B cell (primary cell): Measurements from ENCODE around the gene TOM1L2. TPM values are rescaled to one million over a fixed set of nuclear protein-coding genes. Genes with fewer than 3 reads are reported as not detected.

ENCODE experiments used
- ATAC-seq: fragments of 200-7000 bp; cut with Tn5 transposase; one replicate; pipeline ENCODE4 v1.10.0; 2021; ENCODE audit warnings: low read depth, mild to moderate bottlenecking, moderate number of reproducible peaks, moderate library complexity
- CTCF ChIA-PET: fragments of 350-600 bp; sonication (Branson Sonifier 250); formaldehyde crosslinking; loops from one replicate; lab custom pipeline; 2021; ENCODE audit warnings: antibody characterized with exemption, inconsistent platforms; lab: Charles Lee
- POLR2A ChIA-PET: fragments of 350-600 bp; sonication (Branson Sonifier 250); formaldehyde crosslinking; loops from one replicate; lab custom pipeline; 2021; ENCODE audit warnings: antibody characterized with exemption; lab: Charles Lee
- DNase-seq: peaks from one replicate; pipeline ENCODE4 v3.0.0; 2013
- H2AFZ ChIP-seq: 2 replicates; pipeline ENCODE4 v1.6.1; 2012; ENCODE audit warnings: mild to moderate bottlenecking, low read depth, low read length; ENCODE audit not compliant: insufficient read depth, poor library complexity, severe bottlenecking
- H3K27ac ChIP-seq, 2 donors: 1 replicate in 1 of 2; 2 replicates in 1 of 2; pipeline ENCODE4 v1.5.1; 2012 to 2013; ENCODE audit warnings: low read length in 2 of 2, mild to moderate bottlenecking in 2 of 2, moderate library complexity in 1 of 2
- H3K27me3 ChIP-seq, 4 experiments: fragments of 200-600 bp in 1 of 4; sonication (generic) in 1 of 4; replicated peaks in 1 of 4; 1 replicate in 2 of 4; 2 replicates in 2 of 4; pipeline versions ENCODE4 v1.6.1 to v1.7.0; 2013 to 2016; ENCODE audit warnings: low read length in 3 of 4, mild to moderate bottlenecking in 2 of 4, mixed read lengths in 1 of 4, moderate library complexity in 1 of 4; ENCODE audit not compliant: insufficient read depth in 4 of 4, control insufficient read depth in 3 of 4; ENCODE audit errors: control extremely low read depth in 1 of 4
- H3K36me3 ChIP-seq, 2 experiments: replicated peaks in 1 of 2; 1 replicate in 1 of 2; 2 replicates in 1 of 2; pipeline versions ENCODE4 v1.6.1 to v1.7.1; 2013; ENCODE audit warnings: low read length in 1 of 2; ENCODE audit not compliant: insufficient read depth in 2 of 2, control insufficient read depth in 1 of 2; ENCODE audit errors: control extremely low read depth in 1 of 2, extremely low read depth in 1 of 2
- H3K4me1 ChIP-seq, 2 donors: fragments of 200-600 bp in 1 of 2; sonication (generic) in 1 of 2; 1 replicate in 1 of 2; 2 replicates in 1 of 2; pipeline versions ENCODE4 v1.5.1 to v1.6.1; 2013 to 2017; ENCODE audit warnings: low read length in 2 of 2; ENCODE audit not compliant: control insufficient read depth in 2 of 2, insufficient read depth in 2 of 2
- H3K4me2 ChIP-seq: replicated peaks from 2 replicates; pipeline ENCODE3; 2012; ENCODE audit warnings: mild to moderate bottlenecking, low read depth, low read length; ENCODE audit not compliant: poor library complexity, severe bottlenecking
- H3K4me3 ChIP-seq, 5 experiments: fragments of 200-600 bp in 1 of 5; sonication (generic) in 1 of 5; 1 replicate in 3 of 5; 2 replicates in 2 of 5; pipeline versions ENCODE4 v1.5.1 to v1.7.0; 2011 to 2016; ENCODE audit warnings: low read length in 4 of 5, mild to moderate bottlenecking in 4 of 5, low read depth in 2 of 5, control low read depth in 1 of 5, moderate library complexity in 1 of 5; ENCODE audit not compliant: insufficient read depth in 1 of 5; ENCODE audit errors: control extremely low read depth in 1 of 5, extremely low read depth in 1 of 5
- H3K79me2 ChIP-seq: fragments of 200-600 bp; sonication (generic); one replicate; pipeline ENCODE4 v1.6.0; 2016; ENCODE audit warnings: low read length; ENCODE audit not compliant: control insufficient read depth, insufficient read depth
- H3K9ac ChIP-seq: fragments of 200-600 bp; sonication (generic); 2 replicates; pipeline ENCODE4 v1.6.1; 2017; ENCODE audit warnings: mild to moderate bottlenecking, low read length, moderate library complexity
- H3K9me3 ChIP-seq, 3 donors: one replicate each; pipeline versions ENCODE4 v1.6.1 to v1.7.1; 2013; ENCODE audit warnings: low read length in 2 of 3; ENCODE audit not compliant: control insufficient read depth in 2 of 3, insufficient read depth in 1 of 3; ENCODE audit errors: control extremely low read depth in 1 of 3
- H4K20me1 ChIP-seq: 2 replicates; pipeline ENCODE4 v1.6.0; 2012; ENCODE audit warnings: mild to moderate bottlenecking, low read length; ENCODE audit not compliant: insufficient read depth, control insufficient read depth, poor library complexity, severe bottlenecking
- H3K27ac Mint-ChIP-seq: one replicate; pipeline ENCODE4 v1.8.0; 2021; ENCODE audit warnings: mixed read lengths
- H3K27me3 Mint-ChIP-seq: one replicate; pipeline ENCODE4 v1.8.0; 2021; ENCODE audit warnings: mixed read lengths
- H3K4me1 Mint-ChIP-seq: one replicate; pipeline ENCODE4 v1.8.0; 2021; ENCODE audit warnings: mixed read lengths
- H3K4me3 Mint-ChIP-seq: one replicate; pipeline ENCODE4 v1.8.0; 2021; ENCODE audit warnings: mixed read lengths
- H3K9me3 Mint-ChIP-seq: one replicate; pipeline ENCODE4 v1.8.0; 2022; ENCODE audit warnings: mixed read lengths; ENCODE audit not compliant: insufficient read depth
- CTCF ChIP-seq: fragments of 200-600 bp; IDR thresholded peaks from one replicate; pipeline ENCODE4 v1.8.0; 2022; ENCODE audit warnings: antibody characterized with exemption, mild to moderate bottlenecking
- EZH2 ChIP-seq: IDR thresholded peaks from 2 replicates; pipeline ENCODE4 v1.6.1; 2012; ENCODE audit warnings: borderline replicate concordance, low read depth, mild to moderate bottlenecking, moderate library complexity, low read length; ENCODE audit not compliant: insufficient read depth, poor library complexity, severe bottlenecking
- WGBS: methylation state at CpG from one replicate; pipeline ENCODE4 v1.1.5; 2013; ENCODE audit warnings: missing lambda C conversion rate; ENCODE audit not compliant: insufficient coverage; 5-methylcytosine and 5-hydroxymethylcytosine counted together
- intact Hi-C: fragments of 100-400 bp; cut with micrococcal nuclease; formaldehyde crosslinking; loops from one replicate; pipeline ENCODE4 v1.10.0; 2022
- polyA plus RNA-seq: library from polyadenylated mRNA; depleted of rRNA; stranded (reverse); fragments of >200 nt; gene quantifications from 2 replicates; pipeline ENCODE4 v1.2.3, GENCODE V29; 2012
- total RNA-seq, 2 donors: library from RNA; stranded (reverse); fragments of 120-200 nt in 1 of 2; gene quantifications; 1 replicate in 1 of 2; 2 replicates in 1 of 2; pipeline versions ENCODE4 v1.2.3 to v1.2.4, GENCODE V29; 2013 to 2022

TOM1L2 gene
- total and polyA plus RNA-seq, 2 donors (not counting 1 experiment from before 2014, with no cell fraction given): 25.1 to 29.7 TPM

GRCh38 chr17:17798010-17798556, 174.1 kb downstream of the TOM1L2 start:
- Histone ChIP-seq H3K27ac (no peak overlapping the region), H2AFZ (no peak overlapping the region), H3K36me3 (peaks cover 0 to 17% of the 10 kb centered on the region in 2 experiments), H3K9ac (no peak overlapping the region), H3K27me3 (no peaks in the 10 kb centered on the region), H3K4me1 (peaks cover 0 to 2% of the 10 kb centered on the region in 2 donors), H3K79me2 (no peaks in the 10 kb centered on the region), H3K9me3 (no peaks in the 10 kb centered on the region), H3K4me2 (no peak overlapping the region), H3K4me3 (no peak overlapping the region), H4K20me1 (no peaks in the 10 kb centered on the region)
- ATAC-seq: no peak
- CTCF ChIA-PET: no interaction called here
- TF ChIP-seq CTCF: no peak
- no peak overlapping the region for H3K4me3 Mint-ChIP-seq
- WGBS: 96% methylated on average over 25 of the region's 25 CpGs
- no peak for DNase-seq
- H3K4me1 Mint-ChIP-seq: peaks cover 3% of the 10 kb centered on the region
- no peaks in the 10 kb centered on the region for H3K27me3 Mint-ChIP-seq
- H3K9me3 Mint-ChIP-seq: no peaks in the 10 kb centered on the region
- H3K27ac Mint-ChIP-seq: no peak overlapping the region
- intact Hi-C loops: no loop called here
- POLR2A ChIA-PET: no interaction called here

DNA sequence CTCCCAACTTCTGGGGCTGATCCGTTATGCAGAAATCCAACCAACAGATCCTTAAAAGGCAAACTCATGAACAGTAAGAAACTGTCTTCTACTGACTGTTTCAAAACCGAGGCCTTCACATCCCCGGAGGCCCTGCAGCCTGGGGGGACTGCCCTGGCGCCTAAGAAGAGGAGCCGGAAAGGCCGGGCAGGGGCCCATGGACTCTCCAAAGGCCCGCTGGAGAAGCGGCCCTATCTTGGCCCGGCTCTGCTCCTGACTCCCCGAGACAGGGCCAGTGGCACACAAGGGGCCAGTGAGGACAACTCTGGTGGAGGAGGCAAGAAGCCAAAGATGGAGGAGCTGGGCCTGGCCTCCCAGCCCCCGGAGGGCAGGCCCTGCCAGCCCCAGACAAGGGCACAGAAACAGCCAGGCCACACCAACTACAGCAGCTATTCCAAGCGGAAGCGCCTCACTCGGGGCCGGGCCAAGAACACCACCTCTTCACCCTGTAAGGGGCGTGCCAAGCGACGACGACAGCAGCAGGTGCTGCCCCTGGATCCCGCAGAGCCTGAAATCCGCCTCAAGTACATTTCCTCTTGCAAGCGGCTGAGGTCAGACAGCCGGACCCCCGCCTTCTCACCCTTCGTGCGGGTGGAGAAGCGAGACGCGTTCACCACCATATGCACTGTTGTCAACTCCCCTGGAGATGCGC, 174.9 kb downstream of the TOM1L2 start:
- H2AFZ ChIP-seq: no peak overlapping the region
- no peak for ATAC-seq
- no peaks in the 10 kb centered on the region for H4K20me1 ChIP-seq
- DNase-seq: no peak
- Mint-ChIP-seq H3K9me3 (no peaks in the 10 kb centered on the region), H3K27me3 (no peaks in the 10 kb centered on the region), H3K4me3 (no peak overlapping the region), H3K4me1 (peaks cover 10% of the 10 kb centered on the region), H3K27ac (no peak overlapping the region)
- no peaks in the 10 kb centered on the region for H3K79me2 ChIP-seq
- no peak overlapping the region for H3K4me3 ChIP-seq
- intact Hi-C loops: no loop called here
- H3K27ac ChIP-seq: no peak overlapping the region
- no peak for TF ChIP-seq EZH2
- no peak for TF ChIP-seq CTCF
- no peak overlapping the region for H3K9ac ChIP-seq
- WGBS: 97% methylated on average over 28 of the region's 30 CpGs
- ChIA-PET CTCF (no interaction called here), POLR2A (no interaction called here)
- H3K9me3 ChIP-seq: no peaks in the 10 kb centered on the region
- no peak overlapping the region for H3K4me2 ChIP-seq
- H3K36me3 ChIP-seq: peaks cover 0 to 17% of the 10 kb centered on the region in 2 experiments
- no peaks in the 10 kb centered on the region for H3K27me3 ChIP-seq
- peaks cover 1 to 10% of the 10 kb centered on the region in 2 donors for H3K4me1 ChIP-seq
